ENCODE results near the gene CCDC117. TPM values are rescaled to one million over a fixed set of nuclear protein-coding genes. Genes with fewer than 3 reads are reported as not detected.
"Not testable (repeated sequence)": the region's sequence is repeated elsewhere in the genome, so short reads cannot be mapped to it uniquely, and the experiment has no call there.

Gene CCDC117
- total RNA-seq, 2 donors from 2014 or later = 40.9 TPM

DNA sequence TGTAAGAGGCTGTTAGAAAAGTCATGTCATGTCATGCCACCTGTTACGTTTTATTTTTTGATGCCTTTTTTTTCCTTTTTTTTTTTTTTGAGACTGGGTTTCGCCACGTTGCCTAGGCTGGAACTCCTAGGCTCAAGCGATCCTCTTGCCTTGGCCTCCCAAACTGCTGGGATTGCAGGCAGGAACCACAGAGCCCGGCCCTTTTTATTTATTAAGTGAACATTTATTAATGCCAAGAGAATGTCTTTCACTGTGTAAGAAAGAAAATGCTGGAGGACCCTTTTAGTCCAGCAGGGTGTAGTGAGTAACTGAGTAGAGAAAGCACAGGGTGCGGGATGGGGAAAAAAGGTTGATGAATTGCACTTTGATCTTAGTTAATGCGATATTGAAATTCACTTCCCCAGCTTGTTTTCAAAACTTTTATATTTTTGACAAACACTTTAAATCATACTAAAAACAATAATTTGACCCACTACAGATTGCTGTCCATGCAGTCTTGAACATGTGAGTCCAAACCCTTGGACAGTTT lies 30.2 kb downstream of the CCDC117 start:
- Mint-ChIP-seq H3K4me1 (peaks cover 11% of the 10 kb centered on the region), H3K36me3 (ENCODE audit: low read depth) (peaks cover 20% of the 10 kb centered on the region), H3K27ac (no peak overlapping the region), H3K9me3 (no peaks in the 10 kb centered on the region), H3K27me3 (ENCODE audit: insufficient read depth) (no peaks in the 10 kb centered on the region), H3K4me3 (peak overlapping the region; percentile 77)
- Histone ChIP-seq H3K4me1 (ENCODE audit: control insufficient read depth, insufficient read depth, low read length) (no peaks in the 10 kb centered on the region), H3K27ac (ENCODE audit: low read depth, low read length) (no peak overlapping the region), H3K9ac (ENCODE audit: extremely low read depth, low read length, poor library complexity, severe bottlenecking) (no peak overlapping the region), H3K36me3 (ENCODE audit: control insufficient read depth, insufficient read depth, low read length) (peaks cover 6% of the 10 kb centered on the region), H3K4me3 (ENCODE audit: low read length) (peak overlapping the region; percentile 100), H3K9me3 (ENCODE audit: control insufficient read depth, low read length) (no peaks in the 10 kb centered on the region), H3K27me3 (ENCODE audit: control insufficient read depth, insufficient read depth, low read length, poor library complexity, severe bottlenecking) (no peaks in the 10 kb centered on the region)
- 90 to 95% methylated on average over 2 to 7 of the region's 7 CpGs for WGBS, 2 experiments (ENCODE audit: insufficient coverage in 1 of 2, insufficient read length in 1 of 2)
- TF ChIP-seq, protein P1, sequence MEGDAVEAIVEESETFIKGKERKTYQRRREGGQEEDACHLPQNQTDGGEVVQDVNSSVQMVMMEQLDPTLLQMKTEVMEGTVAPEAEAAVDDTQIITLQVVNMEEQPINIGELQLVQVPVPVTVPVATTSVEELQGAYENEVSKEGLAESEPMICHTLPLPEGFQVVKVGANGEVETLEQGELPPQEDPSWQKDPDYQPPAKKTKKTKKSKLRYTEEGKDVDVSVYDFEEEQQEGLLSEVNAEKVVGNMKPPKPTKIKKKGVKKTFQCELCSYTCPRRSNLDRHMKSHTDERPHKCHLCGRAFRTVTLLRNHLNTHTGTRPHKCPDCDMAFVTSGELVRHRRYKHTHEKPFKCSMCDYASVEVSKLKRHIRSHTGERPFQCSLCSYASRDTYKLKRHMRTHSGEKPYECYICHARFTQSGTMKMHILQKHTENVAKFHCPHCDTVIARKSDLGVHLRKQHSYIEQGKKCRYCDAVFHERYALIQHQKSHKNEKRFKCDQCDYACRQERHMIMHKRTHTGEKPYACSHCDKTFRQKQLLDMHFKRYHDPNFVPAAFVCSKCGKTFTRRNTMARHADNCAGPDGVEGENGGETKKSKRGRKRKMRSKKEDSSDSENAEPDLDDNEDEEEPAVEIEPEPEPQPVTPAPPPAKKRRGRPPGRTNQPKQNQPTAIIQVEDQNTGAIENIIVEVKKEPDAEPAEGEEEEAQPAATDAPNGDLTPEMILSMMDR (conservative IDR thresholded peaks at IDR 0.05) = peak; percentile 42
- DNase-seq = no peak

DNA sequence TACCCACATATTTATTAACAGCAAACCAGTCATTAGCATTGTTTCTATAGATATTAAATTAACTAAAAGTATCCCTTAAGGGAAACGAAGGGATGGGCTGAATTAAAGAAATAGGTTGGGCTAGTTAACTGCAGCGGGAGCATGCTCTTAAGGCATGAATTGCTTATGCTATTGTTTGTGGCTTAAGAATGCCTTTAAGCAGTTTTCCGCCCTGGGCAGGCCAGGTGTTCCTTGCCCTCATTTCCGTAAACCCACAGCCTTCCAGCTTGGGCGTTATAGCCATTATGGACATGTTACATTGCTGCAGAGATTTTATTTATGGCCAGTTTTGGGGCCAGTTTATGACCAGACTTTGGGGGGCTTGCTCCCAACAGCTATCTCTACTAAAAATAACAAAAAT lies 32.9 kb downstream of the CCDC117 start:
- not testable (repeated sequence) for H3K9me3 Mint-ChIP-seq; H3K9ac ChIP-seq (ENCODE audit: extremely low read depth, low read length, poor library complexity, severe bottlenecking); H3K27me3 Mint-ChIP-seq (ENCODE audit: insufficient read depth); H3K27ac ChIP-seq (ENCODE audit: low read depth, low read length); H3K27ac Mint-ChIP-seq; DNase-seq; H3K36me3 ChIP-seq (ENCODE audit: control insufficient read depth, insufficient read depth, low read length); H3K27me3 ChIP-seq (ENCODE audit: control insufficient read depth, insufficient read depth, low read length, poor library complexity, severe bottlenecking); H3K4me3 ChIP-seq (ENCODE audit: low read length); H3K4me3 Mint-ChIP-seq; H3K4me1 Mint-ChIP-seq; H3K4me1 ChIP-seq (ENCODE audit: control insufficient read depth, insufficient read depth, low read length); H3K9me3 ChIP-seq (ENCODE audit: control insufficient read depth, low read length)
- H3K36me3 Mint-ChIP-seq (ENCODE audit: low read depth) = peaks cover 10% of the 10 kb centered on the region
- WGBS, 2 experiments (ENCODE audit: insufficient coverage in 1 of 2, insufficient read length in 1 of 2) = 91 to 100% methylated on average over 3 to 5 of the region's 5 CpGs

DNA sequence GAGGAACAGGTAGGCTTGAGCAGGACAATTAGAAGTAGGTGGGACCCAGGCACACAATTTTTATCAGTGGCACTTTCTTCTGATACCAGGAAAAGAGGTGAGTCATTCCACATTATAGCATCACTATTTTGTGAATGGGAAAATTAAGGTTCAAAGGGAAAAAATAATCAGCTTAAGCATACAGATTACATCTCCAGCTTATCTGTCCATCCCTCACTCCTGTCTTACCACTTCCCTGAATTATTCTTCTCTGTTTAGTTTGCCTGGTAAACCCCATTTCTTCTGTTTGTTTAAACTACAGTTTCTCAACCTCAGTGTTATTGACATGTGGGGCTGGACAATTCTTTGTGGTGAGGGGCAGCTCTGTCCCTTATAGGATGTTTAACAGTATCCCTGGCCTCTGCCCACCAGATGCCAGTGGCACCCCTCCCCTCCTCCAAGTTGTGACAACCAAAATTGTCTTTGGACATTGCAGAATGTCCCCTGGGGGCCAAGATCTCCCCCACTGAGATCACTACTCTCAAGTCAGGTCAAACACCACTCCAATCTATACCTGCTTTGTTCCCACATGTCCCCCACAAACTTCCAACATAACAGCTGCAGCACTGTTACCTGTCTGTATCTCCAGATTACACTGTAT lies 36.3 kb downstream of the CCDC117 start:
- H3K9me3 Mint-ChIP-seq = no peaks in the 10 kb centered on the region
- TF ChIP-seq, protein P1 (conservative IDR thresholded peaks at IDR 0.05) = no peak
- Histone ChIP-seq H3K9ac (ENCODE audit: extremely low read depth, low read length, poor library complexity, severe bottlenecking) (no peak overlapping the region), H3K4me1 (ENCODE audit: control insufficient read depth, insufficient read depth, low read length) (no peaks in the 10 kb centered on the region), H3K36me3 (ENCODE audit: control insufficient read depth, insufficient read depth, low read length) (no peaks in the 10 kb centered on the region), H3K27me3 (ENCODE audit: control insufficient read depth, insufficient read depth, low read length, poor library complexity, severe bottlenecking) (no peaks in the 10 kb centered on the region), H3K4me3 (ENCODE audit: low read length) (no peak overlapping the region), H3K9me3 (ENCODE audit: control insufficient read depth, low read length) (no peaks in the 10 kb centered on the region), H3K27ac (ENCODE audit: low read depth, low read length) (no peak overlapping the region)
- H3K4me3 Mint-ChIP-seq = no peak overlapping the region
- no peaks in the 10 kb centered on the region for H3K4me1 Mint-ChIP-seq
- peaks cover 10% of the 10 kb centered on the region for H3K36me3 Mint-ChIP-seq (ENCODE audit: low read depth)
- H3K27me3 Mint-ChIP-seq (ENCODE audit: insufficient read depth) = no peaks in the 10 kb centered on the region
- DNase-seq = no peak
- H3K27ac Mint-ChIP-seq = no peak overlapping the region

All from endodermal cell (in vitro differentiated cells).